GM18951 (cell line): Measurements from ENCODE around the gene C1orf210.

ENCODE experiments used
- POLR2A ChIP-seq: IDR thresholded peaks from 4 replicates; pipeline ENCODE4 v1.6.1; 2011; ENCODE audit warnings: mild to moderate bottlenecking; ENCODE audit not compliant: insufficient read length, insufficient read depth; ENCODE audit errors: extremely low read depth
- in situ Hi-C: fragments of 300-500 bp; cut with MboI; formaldehyde crosslinking; loops from one replicate; pipeline ENCODE4 v1.12.0; 2022; ENCODE audit warnings: low sequenced_read_pairs, mixed read lengths, inconsistent platforms; ENCODE audit not compliant: unreplicated experiment

C1orf210 gene

DNA sequence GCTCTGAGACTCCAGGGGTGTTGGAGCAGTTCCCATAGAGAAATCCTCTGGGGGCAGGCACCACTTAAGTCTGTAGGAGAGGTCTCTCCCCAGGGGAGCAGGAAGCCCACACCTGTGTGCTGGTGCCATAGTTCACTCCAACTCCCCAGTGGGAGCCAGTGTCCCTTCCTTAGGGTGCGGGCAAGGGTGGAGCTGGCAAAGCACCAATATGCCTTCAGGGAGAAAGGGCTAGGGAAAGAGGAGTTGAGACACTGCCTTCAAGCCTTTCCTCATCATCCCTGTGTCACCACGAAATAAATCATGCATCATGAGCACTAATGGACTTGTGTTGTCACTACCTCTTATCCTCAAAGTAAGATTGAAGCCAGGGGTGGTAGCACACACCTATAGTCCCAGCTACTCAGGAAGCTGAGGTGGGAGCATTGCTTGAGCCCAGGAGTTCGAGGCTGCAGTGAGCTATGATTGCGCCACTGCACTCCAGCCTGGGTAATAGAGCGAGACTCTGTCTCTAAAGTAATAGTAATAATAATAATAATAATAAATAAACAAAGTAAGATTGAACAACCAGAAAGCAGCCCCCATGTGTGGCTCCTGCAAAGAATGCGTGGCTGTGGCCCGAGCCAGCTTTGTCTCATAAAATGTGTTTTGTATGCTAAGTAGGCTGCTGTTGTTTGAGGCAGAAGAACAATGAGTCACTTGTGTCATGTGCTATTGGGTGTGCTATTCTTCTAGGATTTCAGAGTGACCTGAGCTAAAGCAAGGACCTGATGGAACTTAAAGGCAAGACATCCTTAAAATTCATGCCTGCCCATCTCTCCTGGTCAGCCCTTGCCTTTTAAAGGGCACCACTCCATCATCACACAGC is 8.7 kb upstream of the C1orf210 start:
- in situ Hi-C loops, result no loop called here
- TF ChIP-seq POLR2A, result no peak

DNA sequence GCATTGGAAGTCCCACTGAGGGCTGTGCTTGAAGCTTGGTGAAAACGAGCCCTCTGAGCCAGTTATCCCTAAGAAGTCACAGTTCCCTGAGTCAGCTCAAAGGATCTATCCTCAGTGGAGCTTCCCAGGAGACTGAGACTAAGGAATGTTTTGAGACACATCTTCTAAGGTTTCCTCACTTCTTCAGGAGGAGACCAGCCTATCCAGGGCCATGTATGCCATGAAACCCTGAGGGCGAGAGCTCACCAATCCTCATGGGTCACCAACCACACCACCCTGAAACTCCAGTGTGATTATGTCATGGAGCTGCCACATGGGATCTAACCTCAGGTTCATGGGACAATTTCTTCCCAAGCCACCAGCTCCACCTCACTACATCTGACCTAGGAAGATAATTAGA is 7.8 kb upstream of the C1orf210 start:
- TF ChIP-seq POLR2A, result no peak
- in situ Hi-C loops, result no loop called here

DNA sequence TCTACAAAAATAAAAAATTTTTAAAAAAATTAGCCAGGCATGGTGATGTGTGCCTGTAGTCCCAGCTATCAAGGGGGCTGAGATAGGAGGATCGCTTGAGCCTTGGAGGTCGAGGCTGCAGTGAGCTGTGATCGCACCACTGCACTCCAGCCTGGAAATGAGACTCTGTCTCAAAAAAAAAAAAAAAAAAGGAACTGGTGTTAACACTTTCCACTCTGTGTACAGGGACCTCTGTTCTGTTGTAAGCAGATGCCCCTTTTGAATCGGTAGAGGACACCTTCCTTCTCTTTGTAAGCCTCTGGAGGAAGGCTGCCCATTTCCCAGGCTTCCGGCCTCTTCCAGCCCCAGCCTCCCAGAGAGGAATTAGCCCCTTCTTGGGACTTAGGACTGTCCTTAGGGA is 7.3 kb upstream of the C1orf210 start:
- no peak for TF ChIP-seq POLR2A
- in situ Hi-C loops, result no loop called here

DNA sequence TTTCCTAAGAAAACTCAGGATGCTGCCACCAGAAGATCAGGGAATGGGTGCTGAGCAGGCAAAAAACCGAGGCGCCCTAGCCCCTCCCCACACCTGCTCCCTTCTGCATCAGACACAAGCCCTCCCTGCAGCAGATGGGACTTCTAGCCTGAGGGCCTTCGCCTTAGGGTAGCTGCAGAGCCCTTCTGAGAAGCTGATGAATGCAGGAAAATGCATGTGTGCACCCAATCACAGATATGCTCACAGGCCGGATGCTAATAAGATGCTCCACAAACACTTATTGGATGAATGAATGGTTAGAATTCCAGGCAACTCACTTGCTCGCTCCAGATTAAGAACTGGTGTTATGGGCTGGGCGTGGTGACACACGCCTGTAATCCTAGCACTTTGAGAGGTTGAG is 6.8 kb upstream of the C1orf210 start:
- in situ Hi-C loops, result no loop called here

DNA sequence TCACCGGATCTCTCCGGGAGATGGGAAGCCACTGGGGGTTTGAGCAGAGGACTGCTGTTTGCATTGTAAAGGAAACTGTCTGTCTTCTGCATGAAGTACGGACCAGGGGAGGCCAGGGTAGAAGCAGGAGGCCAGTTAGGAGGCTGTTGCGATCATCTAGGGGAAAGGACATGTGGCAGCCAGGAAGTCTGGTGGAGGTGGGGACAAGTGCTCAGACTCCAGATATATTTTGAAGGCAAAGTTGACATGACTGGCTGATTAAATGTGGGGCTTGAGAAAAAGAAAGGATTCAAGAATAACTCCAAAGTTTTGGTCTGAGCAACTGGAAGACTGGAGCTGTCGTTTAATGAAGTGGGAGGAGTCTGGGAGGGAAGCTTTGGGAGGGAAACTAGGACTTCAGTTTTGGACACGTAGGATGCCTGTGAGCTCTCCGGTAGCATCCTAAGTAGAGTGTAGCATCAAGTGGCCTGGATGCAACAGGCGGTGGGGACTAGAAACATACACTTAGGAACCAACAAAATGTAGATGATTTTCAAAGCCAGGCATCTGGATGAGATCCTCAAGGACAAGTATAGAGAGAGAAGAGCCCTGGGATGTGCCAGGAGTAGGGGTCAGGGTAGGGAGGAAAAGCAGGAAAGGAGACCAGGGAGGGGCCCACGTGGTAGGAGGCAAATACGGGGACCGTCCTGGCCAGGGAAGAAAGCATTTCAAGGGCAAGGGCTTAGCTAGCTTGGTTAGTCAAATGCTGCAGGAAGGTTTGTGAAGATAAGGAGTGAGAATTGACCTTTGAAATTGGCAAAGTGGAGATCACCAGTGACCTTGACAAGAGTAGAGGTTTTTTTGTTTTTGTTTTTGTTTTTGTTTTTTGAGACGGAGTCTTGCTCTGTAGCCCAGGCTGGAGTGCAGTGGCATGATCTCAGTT is 3.7 kb upstream of the C1orf210 start:
- TF ChIP-seq POLR2A, result no peak
- in situ Hi-C loops, result no loop called here

More for the DNA sequence above, 6.8 kb upstream of the C1orf210 start:
- TF ChIP-seq POLR2A, result no peak

DNA sequence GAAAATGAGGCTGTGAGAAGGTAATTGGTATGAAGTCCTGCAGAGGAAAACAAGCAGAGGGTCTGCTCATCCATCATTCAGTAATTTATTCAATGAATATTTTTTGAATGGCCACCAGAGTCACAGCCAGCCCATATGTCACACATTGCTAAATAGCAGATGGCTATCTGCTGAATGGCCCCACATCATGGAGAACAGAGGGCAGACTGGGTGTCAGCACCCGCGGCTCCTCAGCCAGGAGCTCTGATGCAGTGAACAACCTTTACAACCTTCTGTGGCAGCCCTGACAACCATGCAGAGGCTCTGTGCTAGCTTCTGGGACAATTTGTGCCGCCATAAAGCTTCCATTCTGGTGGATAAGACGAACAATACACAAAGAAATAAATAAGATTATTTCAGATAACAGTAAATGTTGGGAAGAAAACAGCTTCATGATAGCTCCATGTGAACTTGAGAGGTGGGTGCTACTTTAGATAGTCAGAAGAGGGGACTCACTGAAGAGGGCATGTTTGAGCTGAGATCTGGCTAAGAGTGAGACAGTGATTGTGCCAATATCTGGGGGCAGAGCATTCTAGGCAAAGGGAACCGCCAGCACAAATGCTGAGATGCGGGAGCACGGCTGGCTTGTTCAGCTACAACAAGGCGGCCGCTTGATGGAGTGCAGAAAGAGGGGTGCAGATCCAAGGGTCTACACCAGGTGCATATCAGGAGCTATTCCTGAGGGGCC is 2.8 kb upstream of the C1orf210 start:
- in situ Hi-C loops, result no loop called here
- TF ChIP-seq POLR2A, result no peak

DNA sequence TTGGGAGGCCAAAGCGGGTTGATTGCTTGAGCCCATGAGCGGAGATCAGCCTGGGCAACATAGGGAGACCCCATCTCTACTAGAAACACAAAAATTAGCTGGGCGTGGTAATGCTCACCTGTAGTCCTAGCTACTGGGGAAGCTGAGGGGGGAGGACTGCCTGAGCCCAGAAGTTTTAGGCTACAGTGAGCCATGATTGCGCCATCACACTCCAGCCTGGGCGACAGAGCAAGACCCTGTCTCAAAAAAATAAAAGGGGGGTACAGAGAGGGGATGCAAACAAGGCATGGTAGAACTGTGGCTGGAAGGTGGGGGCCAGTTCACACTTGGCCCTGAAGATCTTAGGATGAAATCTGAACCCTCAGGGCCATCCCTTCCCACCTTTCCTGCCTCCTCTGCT is 1.2 kb upstream of the C1orf210 start:
- in situ Hi-C loops, result no loop called here
- TF ChIP-seq POLR2A, result no peak

DNA sequence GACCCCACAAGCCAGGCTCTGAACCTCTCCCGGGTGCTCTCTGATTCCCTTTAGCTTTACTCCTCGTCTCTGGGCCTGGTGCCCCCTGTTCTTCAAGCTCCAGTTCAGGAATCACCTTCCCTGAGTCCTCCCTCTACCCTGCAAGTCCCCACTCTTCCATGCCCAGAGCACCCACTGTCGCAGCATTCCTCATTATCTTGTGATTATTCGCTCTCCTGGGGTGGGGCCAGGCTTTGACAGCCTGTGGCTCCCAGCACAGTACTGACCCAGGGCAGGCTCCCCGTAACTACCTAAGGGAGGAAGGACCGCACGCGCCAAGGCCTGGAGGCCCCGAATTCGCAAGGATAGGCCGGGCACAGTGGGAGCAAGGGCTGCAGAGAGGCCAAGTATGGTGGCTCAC is 734 bp upstream of the C1orf210 start:
- TF ChIP-seq POLR2A, result no peak
- in situ Hi-C loops, result no loop called here

DNA sequence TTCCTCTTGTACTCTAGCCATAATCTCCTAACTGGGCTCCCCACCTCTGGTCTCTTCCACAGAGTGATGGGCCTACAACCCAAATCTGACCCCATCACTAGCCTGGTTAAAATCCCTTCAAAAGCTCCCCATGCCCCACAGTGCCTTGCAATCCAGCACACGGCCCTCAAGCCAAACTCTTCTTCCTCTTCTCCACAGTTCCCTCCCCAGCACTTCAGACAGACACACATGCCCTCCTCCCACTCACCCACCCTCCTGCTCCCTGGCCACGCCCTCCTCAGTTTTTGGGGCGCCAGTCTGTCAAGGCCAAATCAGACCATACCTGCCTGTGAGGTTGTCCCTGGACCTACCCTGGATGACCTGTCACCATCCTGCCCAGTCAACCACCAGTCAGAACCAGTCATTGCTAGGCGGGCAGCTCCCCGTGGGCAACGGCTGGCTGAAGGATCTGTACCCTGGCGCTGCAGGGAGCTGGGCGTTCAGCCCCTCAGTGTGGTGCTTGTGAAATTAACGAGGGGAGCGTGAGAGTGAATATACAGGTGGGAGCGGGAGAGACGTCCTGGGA is 753 bp downstream of the C1orf210 start:
- no peak for TF ChIP-seq POLR2A
- in situ Hi-C loops, result no loop called here

DNA sequence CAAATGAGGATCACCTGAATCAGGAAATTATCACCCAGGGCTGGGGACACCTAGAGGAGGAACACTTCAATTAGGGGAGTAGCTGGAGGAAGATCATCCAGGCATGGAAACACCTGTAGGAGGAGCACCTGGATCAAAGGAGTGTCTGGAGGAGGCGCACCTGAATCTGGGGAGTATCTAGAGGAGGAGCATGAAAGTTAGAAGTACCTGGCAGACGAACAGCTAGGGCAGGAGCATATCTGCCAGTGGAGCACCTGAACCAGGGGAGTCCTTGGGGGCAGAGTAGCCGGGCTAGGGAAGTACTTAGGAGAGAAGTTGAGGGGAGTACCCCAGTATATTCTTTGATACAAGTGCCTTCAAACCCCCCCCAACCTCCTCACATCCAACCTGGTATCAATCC is 1.3 kb downstream of the C1orf210 start:
- no peak for TF ChIP-seq POLR2A
- in situ Hi-C loops, result no loop called here

DNA sequence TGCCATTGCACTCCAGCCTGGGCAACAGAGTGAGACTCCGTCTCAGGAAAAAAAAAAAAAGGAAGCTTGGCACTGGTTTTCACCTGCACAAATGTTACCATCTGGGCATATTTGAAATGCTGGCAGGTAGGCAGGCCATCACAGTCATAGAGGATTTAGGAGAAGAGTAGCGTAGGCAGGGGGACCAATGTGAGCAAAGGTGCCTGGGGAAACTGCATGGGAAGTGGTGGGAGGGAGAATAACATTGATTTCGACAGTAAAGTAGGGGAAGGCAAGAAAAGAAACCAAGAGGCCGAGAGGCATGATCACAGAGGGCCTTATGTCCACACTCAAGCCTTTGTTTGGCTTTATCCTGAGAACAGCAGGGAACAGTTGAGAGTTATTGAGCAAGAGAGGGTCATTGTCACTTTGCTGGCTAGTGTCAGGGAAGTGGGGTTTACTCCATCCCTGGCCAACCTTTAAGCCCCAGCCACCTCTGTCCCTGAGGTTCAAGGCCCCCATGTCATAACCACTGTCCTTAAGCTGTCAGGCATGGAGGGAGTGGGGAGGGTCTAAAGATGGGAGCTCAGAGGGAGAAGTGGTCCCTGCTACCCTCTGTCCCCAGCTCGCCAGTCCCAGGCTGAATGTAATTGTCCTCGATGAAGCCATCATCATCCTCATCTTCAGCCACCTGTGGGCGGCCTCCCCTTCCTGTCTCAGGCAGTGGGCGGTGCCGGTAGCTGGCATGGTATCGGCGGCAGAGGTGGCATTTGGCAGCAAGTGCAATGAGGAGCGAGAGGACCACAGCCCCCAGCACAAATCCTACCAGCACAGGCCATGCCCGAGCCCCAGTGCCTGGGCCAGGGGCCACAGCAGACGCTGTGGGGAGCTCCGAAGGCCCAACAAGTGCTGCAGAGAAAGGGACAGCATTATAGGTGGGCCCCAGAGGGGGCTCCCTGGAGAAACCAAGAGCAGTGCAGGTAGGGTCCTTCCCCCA is 2.9 kb downstream of the C1orf210 start:
- in situ Hi-C loops, result no loop called here

DNA sequence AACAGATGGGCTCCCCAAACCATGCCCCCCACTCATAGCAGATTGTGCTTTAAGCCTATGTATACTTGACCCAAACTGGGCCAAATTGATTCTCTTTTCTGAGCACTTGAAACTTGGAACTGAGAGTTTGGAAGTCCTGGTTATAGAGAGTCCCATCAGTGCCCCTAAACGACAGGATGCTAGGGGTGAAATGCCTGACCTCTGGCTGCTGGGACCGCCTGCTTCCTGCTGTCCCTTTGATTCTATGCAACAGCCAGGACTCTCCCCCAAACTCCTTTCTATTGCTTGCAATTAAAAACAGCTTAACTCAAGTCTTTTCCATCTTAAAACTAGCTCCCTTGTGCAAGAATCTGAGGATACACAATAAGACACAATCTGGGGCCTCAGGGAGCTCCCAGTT is 4.7 kb downstream of the C1orf210 start:
- in situ Hi-C loops, result no loop called here
- TF ChIP-seq POLR2A, result no peak

More for the DNA sequence above, 2.9 kb downstream of the C1orf210 start:
- TF ChIP-seq POLR2A, result no peak
